Stimulated activated CD8-positive, alpha-beta memory T cell treated with anti-CD3 and anti-CD28 coated beads, Interleukin-7, amount 100 ng/mL, for 4 hours (primary cell): ENCODE data around the gene MAST4.

Experiments used
- DNase-seq, 2 donors: peaks; one replicate each; pipeline ENCODE4 v3.0.0-alpha.2; 2020; ENCODE audit warnings: low read depth in 2 of 2

The MAST4 gene

GRCh38 chr5:66842540-66842939 lies 246.3 kb downstream of the MAST4 start:
- no peak for DNase-seq

- DNase-seq: no peak
Measured at GRCh38 chr5:66843065-66843464, 246.9 kb downstream of the MAST4 start.

GRCh38 chr5:66848749-66849641 lies 252.8 kb downstream of the MAST4 start:
- no peak for DNase-seq

GRCh38 chr5:66849803-66850202 lies 253.6 kb downstream of the MAST4 start:
- no peak for DNase-seq

- no peak for DNase-seq
Measured at GRCh38 chr5:66850354-66851075, 254.3 kb downstream of the MAST4 start.

GRCh38 chr5:66851306-66851705 lies 255.1 kb downstream of the MAST4 start:
- DNase-seq: no peak

- DNase-seq: no peak
Measured at GRCh38 chr5:66854416-66854815, 258.2 kb downstream of the MAST4 start.

- DNase-seq: no peak
Measured at GRCh38 chr5:66856041-66856805, 260.0 kb downstream of the MAST4 start.

GRCh38 chr5:66859526-66859925 lies 263.3 kb downstream of the MAST4 start:
- no peak for DNase-seq

GRCh38 chr5:66860199-66860975 lies 264.2 kb downstream of the MAST4 start:
- no peak for DNase-seq

GRCh38 chr5:66861402-66861801 lies 265.2 kb downstream of the MAST4 start:
- no peak for DNase-seq

- no peak for DNase-seq
Measured at GRCh38 chr5:66862020-66862419, 265.8 kb downstream of the MAST4 start.

- no peak for DNase-seq
Measured at GRCh38 chr5:66863243-66864170, 267.3 kb downstream of the MAST4 start.

- no peak for DNase-seq
Measured at GRCh38 chr5:66864240-66864884, 268.2 kb downstream of the MAST4 start.

GRCh38 chr5:66867618-66868322 lies 271.6 kb downstream of the MAST4 start:
- DNase-seq: no peak

GRCh38 chr5:66869347-66869746 lies 273.2 kb downstream of the MAST4 start:
- DNase-seq: no peak

GRCh38 chr5:66870708-66871107 lies 274.5 kb downstream of the MAST4 start:
- DNase-seq: no peak

GRCh38 chr5:66871651-66872050 lies 275.5 kb downstream of the MAST4 start:
- DNase-seq: no peak

- DNase-seq: no peak
Measured at GRCh38 chr5:66872736-66873331, 276.6 kb downstream of the MAST4 start.
